Gastroesophageal sphincter (tissue), 4 donors: ENCODE data around the gene KCND3. TPM values are rescaled to one million over a fixed set of nuclear protein-coding genes. Genes with fewer than 3 reads are reported as not detected.
A peak's percentile ranks its signal among the peaks of the same experiment; 100 is the strongest.

Experiments used
- ATAC-seq: fragments of 150-250 bp; one replicate; pipeline ENCODE4 v1.9.1; 2016; ENCODE audit warnings: mild to moderate bottlenecking, moderate library complexity
- H3K27ac ChIP-seq, 4 donors: fragments of 200-600 bp; sonication (generic) in 3 of 4; 1 replicate in 3 of 4; 2 replicates in 1 of 4; pipeline ENCODE4 v1.5.1; 2016 to 2019
- H3K27me3 ChIP-seq: fragments of 200-600 bp; sonication (generic); one replicate; pipeline ENCODE4 v1.5.1; 2019
- H3K36me3 ChIP-seq, 2 donors: fragments of 200-600 bp; sonication (generic); one replicate each; pipeline ENCODE4 v1.5.1; 2019; ENCODE audit warnings: control low read depth in 1 of 2
- H3K4me1 ChIP-seq, 3 donors: fragments of 200-600 bp; sonication (generic); 1 replicate in 2 of 3; 2 replicates in 1 of 3; pipeline ENCODE4 v1.5.1; 2016 to 2019; ENCODE audit warnings: control low read depth in 2 of 3
- H3K4me3 ChIP-seq, 2 donors: fragments of 200-600 bp; sonication (generic); one replicate each; pipeline ENCODE4 v1.5.1; 2019; ENCODE audit warnings: mild to moderate bottlenecking in 1 of 2, moderate library complexity in 1 of 2
- H3K9me3 ChIP-seq, 3 donors: fragments of 200-600 bp; sonication (generic); one replicate each; pipeline ENCODE4 v1.5.1; 2017 to 2019; ENCODE audit warnings: control low read depth in 2 of 3
- EP300 ChIP-seq: sonication (generic); formaldehyde crosslinking; IDR thresholded peaks from one replicate; pipeline ENCODE4 v1.6.1; 2017; ENCODE audit warnings: antibody characterized with exemption, mild to moderate bottlenecking
- POLR2A ChIP-seq, 2 donors: fragments of 450-650 bp; IDR thresholded peaks; one replicate each; pipeline ENCODE4 v1.6.1; 2017; ENCODE audit warnings: antibody characterized with exemption in 2 of 2, mild to moderate bottlenecking in 2 of 2, moderate library complexity in 1 of 2
- POLR2AphosphoS5 ChIP-seq: sonication (generic); formaldehyde crosslinking; IDR thresholded peaks from one replicate; pipeline ENCODE4 v1.6.1; 2017; ENCODE audit warnings: antibody characterized with exemption
- WGBS, 2 donors: methylation state at CpG; one replicate each; pipeline ENCODE4 v1.1.5; 2018; ENCODE audit warnings: low coverage in 1 of 2; 5-methylcytosine and 5-hydroxymethylcytosine counted together
- total RNA-seq, 4 donors: library from RNA; depleted of rRNA; stranded (reverse); fragments of >200 nt; gene quantifications; one replicate each; pipeline ENCODE4 v1.1.0, GENCODE V29; 2016
- TF ChIP-seq, protein P1 (sequence below), 4 experiments: fragments of 200-600 bp in 2 of 4; fragments of 450-650 bp in 2 of 4; sonication (generic) in 1 of 4; IDR thresholded peaks; one replicate each; pipeline ENCODE4 v1.5.1; 2017 to 2019; ENCODE audit warnings: antibody characterized with exemption in 4 of 4, mild to moderate bottlenecking in 2 of 4, moderate library complexity in 2 of 4

The KCND3 gene
- total RNA-seq, 4 donors from 2014 or later = 36.2 to 58.7 (median 57.4) TPM

DNA sequence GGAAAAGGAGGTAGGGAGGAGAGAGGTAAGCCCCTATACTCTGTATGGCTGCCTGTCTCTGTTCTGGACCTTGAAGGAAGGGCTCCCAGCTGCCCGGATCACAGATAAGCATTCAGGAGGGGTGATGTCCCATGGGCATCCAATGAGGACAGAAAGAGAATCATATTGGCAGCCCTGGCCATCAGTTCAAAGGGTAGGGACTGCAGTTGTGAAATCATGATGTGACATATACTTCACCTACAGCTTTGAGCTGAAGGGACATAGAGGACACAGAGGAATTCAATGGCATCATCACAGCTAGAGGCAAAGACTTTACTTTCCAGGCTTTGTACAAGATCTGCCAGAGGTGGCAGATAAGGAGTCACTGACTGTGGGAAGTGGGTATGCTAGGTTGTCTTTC is 212.2 kb downstream of the KCND3 start:
- H3K36me3 ChIP-seq = peaks cover 0 to 50% of the 10 kb centered on the region in 2 donors
- H3K27me3 ChIP-seq = no peaks in the 10 kb centered on the region
- no peak for TF ChIP-seq POLR2AphosphoS5
- no peak for TF ChIP-seq POLR2A (IDR thresholded peaks at IDR 0.05)
- no peak for TF ChIP-seq EP300
- TF ChIP-seq, protein P1, sequence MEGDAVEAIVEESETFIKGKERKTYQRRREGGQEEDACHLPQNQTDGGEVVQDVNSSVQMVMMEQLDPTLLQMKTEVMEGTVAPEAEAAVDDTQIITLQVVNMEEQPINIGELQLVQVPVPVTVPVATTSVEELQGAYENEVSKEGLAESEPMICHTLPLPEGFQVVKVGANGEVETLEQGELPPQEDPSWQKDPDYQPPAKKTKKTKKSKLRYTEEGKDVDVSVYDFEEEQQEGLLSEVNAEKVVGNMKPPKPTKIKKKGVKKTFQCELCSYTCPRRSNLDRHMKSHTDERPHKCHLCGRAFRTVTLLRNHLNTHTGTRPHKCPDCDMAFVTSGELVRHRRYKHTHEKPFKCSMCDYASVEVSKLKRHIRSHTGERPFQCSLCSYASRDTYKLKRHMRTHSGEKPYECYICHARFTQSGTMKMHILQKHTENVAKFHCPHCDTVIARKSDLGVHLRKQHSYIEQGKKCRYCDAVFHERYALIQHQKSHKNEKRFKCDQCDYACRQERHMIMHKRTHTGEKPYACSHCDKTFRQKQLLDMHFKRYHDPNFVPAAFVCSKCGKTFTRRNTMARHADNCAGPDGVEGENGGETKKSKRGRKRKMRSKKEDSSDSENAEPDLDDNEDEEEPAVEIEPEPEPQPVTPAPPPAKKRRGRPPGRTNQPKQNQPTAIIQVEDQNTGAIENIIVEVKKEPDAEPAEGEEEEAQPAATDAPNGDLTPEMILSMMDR (IDR thresholded peaks at IDR 0.05) = no peak
- no peaks in the 10 kb centered on the region for H3K9me3 ChIP-seq
- H3K4me3 ChIP-seq = no peak overlapping the region
- no peak for ATAC-seq
- H3K27ac ChIP-seq = no peak overlapping the region
- 100% methylated on average over 1 of the region's 1 CpG; no CpG with 5 or more reads in 1 of the 2 donors for WGBS, 2 donors
- H3K4me1 ChIP-seq = no peaks in the 10 kb centered on the region

DNA sequence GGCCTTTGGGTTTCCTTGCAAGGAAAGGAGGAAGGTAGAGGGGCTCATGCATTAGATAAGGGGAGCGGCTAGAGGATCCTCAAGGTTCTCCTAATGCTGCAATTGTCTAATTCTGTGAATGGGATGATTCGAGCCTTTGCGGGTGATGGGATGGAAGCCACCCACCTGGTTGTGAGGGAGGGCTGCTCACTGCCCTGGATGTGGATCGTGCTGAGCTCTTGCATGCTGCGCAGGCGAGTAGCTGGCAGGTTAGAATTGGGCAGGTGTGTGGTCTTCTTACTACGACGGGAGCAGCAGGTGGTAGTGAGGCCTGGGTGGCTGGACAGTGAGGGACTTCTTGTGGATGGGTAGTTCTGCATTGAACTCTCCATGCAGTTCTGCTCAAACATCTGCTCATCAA is 212.6 kb downstream of the KCND3 start:
- H3K4me3 ChIP-seq = no peak overlapping the region
- no peak for ATAC-seq
- TF ChIP-seq EP300 (no peak), POLR2A (IDR thresholded peaks at IDR 0.05) (no peak), POLR2AphosphoS5 (no peak)
- TF ChIP-seq, protein P1 (IDR thresholded peaks at IDR 0.05) = no peak
- no peaks in the 10 kb centered on the region for H3K4me1 ChIP-seq
- H3K27me3 ChIP-seq = no peaks in the 10 kb centered on the region
- peaks cover 0 to 55% of the 10 kb centered on the region in 2 donors for H3K36me3 ChIP-seq
- no peaks in the 10 kb centered on the region for H3K9me3 ChIP-seq
- WGBS, 2 donors = 90 to 100% methylated on average over 1 to 8 of the region's 8 CpGs
- H3K27ac ChIP-seq = no peak overlapping the region

DNA sequence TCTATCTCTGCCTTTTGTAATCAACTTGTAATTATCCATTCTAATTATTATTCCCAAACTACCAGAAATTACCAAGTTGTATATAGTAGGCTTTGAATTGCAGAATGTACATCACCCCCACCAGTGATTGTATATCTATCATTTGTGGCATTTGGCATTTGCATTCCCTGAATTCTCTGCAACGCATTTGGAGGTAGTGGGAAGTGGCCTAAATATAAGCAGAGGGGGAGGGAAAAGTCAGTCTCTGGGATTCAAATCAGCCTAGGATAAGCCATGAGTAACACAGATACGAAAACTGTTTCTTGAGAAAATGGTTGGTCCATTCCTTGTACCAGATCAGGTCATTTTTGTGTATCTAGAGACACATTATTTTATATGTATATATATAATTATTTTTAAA is 213.1 kb downstream of the KCND3 start:
- Histone ChIP-seq H3K27me3 (no peaks in the 10 kb centered on the region), H3K36me3 (peaks cover 0 to 59% of the 10 kb centered on the region in 2 donors), H3K4me3 (no peak overlapping the region), H3K4me1 (no peaks in the 10 kb centered on the region), H3K27ac (no peak overlapping the region), H3K9me3 (no peaks in the 10 kb centered on the region)
- 56 to 60% methylated on average over 2 of the region's 2 CpGs for WGBS, 2 donors
- no peak for ATAC-seq
- no peak for TF ChIP-seq POLR2AphosphoS5

DNA sequence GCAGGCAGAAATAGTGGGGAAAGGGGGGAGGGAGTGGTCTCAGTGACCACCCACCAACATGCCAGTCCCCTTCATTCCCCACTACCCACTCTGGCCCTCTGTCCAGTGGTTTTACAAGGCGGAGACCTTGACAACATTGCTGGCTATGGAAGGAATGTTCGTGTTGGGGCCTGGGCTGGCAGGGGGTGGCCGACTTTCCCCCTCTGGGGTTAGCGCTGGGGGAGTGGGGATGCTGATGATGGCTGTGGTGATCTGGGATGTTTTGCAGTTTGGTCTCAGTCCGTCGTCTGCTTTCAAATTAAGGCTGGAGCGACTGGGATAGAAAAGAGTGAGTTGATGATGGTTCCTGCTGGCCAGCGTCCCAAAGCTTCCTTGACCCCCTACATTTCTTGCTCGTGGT is 213.5 kb downstream of the KCND3 start:
- no peaks in the 10 kb centered on the region for H3K27me3 ChIP-seq
- no peak overlapping the region for H3K27ac ChIP-seq
- no peaks in the 10 kb centered on the region for H3K9me3 ChIP-seq
- H3K4me1 ChIP-seq = no peaks in the 10 kb centered on the region
- 57 to 74% methylated on average over 2 to 9 of the region's 9 CpGs for WGBS, 2 donors
- ATAC-seq = no peak
- TF ChIP-seq EP300 (no peak), POLR2A (IDR thresholded peaks at IDR 0.05) (no peak), POLR2AphosphoS5 (no peak)
- TF ChIP-seq, protein P1 (IDR thresholded peaks at IDR 0.05) = no peak
- peaks cover 0 to 60% of the 10 kb centered on the region in 2 donors for H3K36me3 ChIP-seq
- no peak overlapping the region for H3K4me3 ChIP-seq

DNA sequence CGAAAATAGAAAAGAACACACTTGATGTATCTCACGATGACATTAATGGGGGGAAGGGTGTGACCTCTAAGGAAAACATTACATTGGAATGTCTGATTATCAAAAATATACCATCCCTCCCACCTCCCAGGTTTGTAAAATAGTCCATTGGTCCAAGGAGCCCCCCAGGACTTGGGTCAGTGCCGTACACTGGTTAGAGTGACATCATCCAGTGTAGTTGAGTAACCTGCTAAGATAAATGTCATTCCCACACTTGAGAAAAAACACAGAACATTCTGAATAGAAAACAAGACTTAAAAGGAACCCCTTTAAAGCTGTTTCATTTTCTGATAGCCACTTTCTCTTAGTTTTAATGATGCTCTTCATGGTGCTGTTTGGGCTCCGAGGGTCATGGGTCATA is 218.6 kb downstream of the KCND3 start:
- TF ChIP-seq POLR2AphosphoS5 = peak; percentile 27
- TF ChIP-seq, protein P1 (IDR thresholded peaks at IDR 0.05) = no peak
- no peak for TF ChIP-seq EP300
- no peak for TF ChIP-seq POLR2A (IDR thresholded peaks at IDR 0.05)
- H3K4me3 ChIP-seq = no peak overlapping the region
- 51 to 68% methylated on average over 2 to 4 of the region's 4 CpGs for WGBS, 2 donors
- ATAC-seq = no peak
- H3K36me3 ChIP-seq = peaks cover 0 to 54% of the 10 kb centered on the region in 2 donors
- H3K4me1 ChIP-seq = peaks cover 0 to 23% (median 0%) of the 10 kb centered on the region in 3 donors
- no peaks in the 10 kb centered on the region for H3K27me3 ChIP-seq
- peak overlapping the region in 1 of 4 donors; percentile 8 for H3K27ac ChIP-seq
- no peaks in the 10 kb centered on the region for H3K9me3 ChIP-seq
